IMR-90 (cell line): ENCODE results near the gene TCERG1L. TPM values are rescaled to one million over a fixed set of nuclear protein-coding genes. Genes with fewer than 3 reads are reported as not detected.

Source experiments
- ATAC-seq: fragments of 200-7000 bp; cut with Tn5 transposase; 2 replicates; pipeline ENCODE4 v1.9.1; 2020; ENCODE audit warnings: low read depth, mild to moderate bottlenecking, moderate library complexity
- BruUV-seq: library from RNA; stranded (reverse); fragments of 400-500 nt; replicated peaks from 2 replicates; lab custom pipeline; 2021; lab: Mats Ljungman, UMichigan
- CTCF ChIA-PET: fragments of 300-600 bp; formaldehyde crosslinking; extraction: SDS; loops from one replicate; lab custom pipeline; 2021; ENCODE audit warnings: antibody characterized with exemption; lab: Yijun Ruan, JAX
- POLR2A ChIA-PET: fragments of 300-600 bp; sonication (Branson Sonifier 250); formaldehyde crosslinking; loops from one replicate; lab custom pipeline; 2022; ENCODE audit warnings: antibody characterized with exemption; ENCODE audit not compliant: unreplicated experiment; lab: Charles Lee
- DNase-seq: peaks from one replicate; pipeline ENCODE4 v3.0.0; 2013
- H2AFZ ChIP-seq: replicated peaks from 2 replicates; pipeline ENCODE3; 2013; ENCODE audit warnings: low read length, mild to moderate bottlenecking; ENCODE audit not compliant: poor library complexity
- H2AK5ac ChIP-seq: 2 replicates; pipeline ENCODE4 v1.6.1; 2013; ENCODE audit warnings: low read depth, low read length, inconsistent platforms
- H2AK9ac ChIP-seq: replicated peaks from 2 replicates; pipeline ENCODE3; 2013; ENCODE audit warnings: mild to moderate bottlenecking, low read depth, low read length, moderate library complexity; ENCODE audit not compliant: poor library complexity
- H2BK120ac ChIP-seq: 2 replicates; pipeline ENCODE4 v1.6.1; 2013; ENCODE audit warnings: low read depth, low read length, inconsistent platforms
- H2BK15ac ChIP-seq: 3 replicates; pipeline ENCODE4 v1.6.1; 2013; ENCODE audit warnings: low read depth, low read length, inconsistent platforms
- H2BK20ac ChIP-seq: 2 replicates; pipeline ENCODE4 v1.6.1; 2013; ENCODE audit warnings: low read depth, mild to moderate bottlenecking, inconsistent platforms, low read length, moderate library complexity
- H2BK5ac ChIP-seq: 2 replicates; pipeline ENCODE4 v1.6.1; 2013; ENCODE audit warnings: mild to moderate bottlenecking, low read depth, low read length, inconsistent platforms; ENCODE audit not compliant: poor library complexity, severe bottlenecking
- H3K14ac ChIP-seq: replicated peaks from 2 replicates; pipeline ENCODE4 v1.6.1; 2013; ENCODE audit warnings: low read depth, low read length, inconsistent platforms
- H3K18ac ChIP-seq: 2 replicates; pipeline ENCODE4 v1.6.1; 2013; ENCODE audit warnings: low read depth, low read length, control low read depth
- H3K23ac ChIP-seq: 2 replicates; pipeline ENCODE4 v1.6.1; 2013; ENCODE audit warnings: low read depth, low read length, inconsistent platforms
- H3K27ac ChIP-seq: 2 replicates; pipeline ENCODE4 v1.5.1; 2013; ENCODE audit warnings: mild to moderate bottlenecking, control low read depth, low read length; ENCODE audit not compliant: insufficient read depth
- H3K27me3 ChIP-seq: 2 replicates; pipeline ENCODE4 v1.6.1; 2013; ENCODE audit warnings: low read length; ENCODE audit not compliant: control insufficient read depth, insufficient read depth
- H3K36me3 ChIP-seq: 2 replicates; pipeline ENCODE4 v1.6.1; 2013; ENCODE audit warnings: low read length, mixed read lengths; ENCODE audit not compliant: control insufficient read depth, insufficient read depth
- H3K4ac ChIP-seq: 2 replicates; pipeline ENCODE4 v1.6.1; 2013; ENCODE audit warnings: low read depth, low read length, inconsistent platforms
- H3K4me1 ChIP-seq: 2 replicates; pipeline ENCODE4 v1.6.1; 2013; ENCODE audit warnings: low read length, mixed read lengths; ENCODE audit not compliant: control insufficient read depth, insufficient read depth
- H3K4me2 ChIP-seq: 2 replicates; pipeline ENCODE4 v1.6.1; 2013; ENCODE audit warnings: low read depth, mild to moderate bottlenecking, control low read depth, low read length, moderate library complexity
- H3K4me3 ChIP-seq: 2 replicates; pipeline ENCODE4 v1.5.1; 2013; ENCODE audit warnings: low read depth, mild to moderate bottlenecking, control low read depth, low read length, moderate library complexity; ENCODE audit not compliant: insufficient read depth
- H3K56ac ChIP-seq: 2 replicates; pipeline ENCODE4 v1.6.1; 2013; ENCODE audit warnings: low read length, inconsistent platforms; ENCODE audit not compliant: insufficient read depth; ENCODE audit errors: extremely low read depth
- H3K79me1 ChIP-seq, 2 experiments: 2 replicates each; pipeline ENCODE4 v1.6.1; 2013; ENCODE audit warnings: low read length in 2 of 2, inconsistent platforms in 1 of 2, low read depth in 1 of 2
- H3K9ac ChIP-seq: 2 replicates; pipeline ENCODE4 v1.6.1; 2013; ENCODE audit warnings: low read depth, low read length, control low read depth
- H3K9me1 ChIP-seq: 2 replicates; pipeline ENCODE4 v1.6.1; 2013; ENCODE audit warnings: low read length, inconsistent platforms; ENCODE audit not compliant: insufficient read depth
- H3K9me3 ChIP-seq: 2 replicates; pipeline ENCODE4 v1.6.1; 2013; ENCODE audit warnings: low read length; ENCODE audit not compliant: control insufficient read depth, insufficient read depth
- H4K20me1 ChIP-seq: 2 replicates; pipeline ENCODE4 v1.6.1; 2013; ENCODE audit warnings: low read length, inconsistent platforms; ENCODE audit not compliant: insufficient read depth
- H4K5ac ChIP-seq: 2 replicates; pipeline ENCODE4 v1.6.1; 2013; ENCODE audit warnings: mild to moderate bottlenecking, low read depth, low read length, control low read depth
- H4K8ac ChIP-seq, 2 experiments: 2 replicates each; pipeline ENCODE4 v1.6.1; 2013; ENCODE audit warnings: low read depth in 2 of 2, low read length in 2 of 2, control low read depth in 1 of 2, inconsistent platforms in 1 of 2
- H4K91ac ChIP-seq: 2 replicates; pipeline ENCODE4 v1.6.1; 2013; ENCODE audit warnings: low read depth, low read length, inconsistent platforms; ENCODE audit not compliant: insufficient read depth
- BHLHE40 ChIP-seq: fragments of 150-350 bp; IDR thresholded peaks from 2 replicates; pipeline ENCODE4 v1.6.1; 2016; ENCODE audit warnings: mild to moderate bottlenecking, low read depth, low read length
- CEBPB ChIP-seq: IDR thresholded peaks from 2 replicates; pipeline ENCODE4 v1.6.1; 2012; ENCODE audit warnings: low read depth, low read length, improper control_type of control experiment
- CHD1 ChIP-seq: IDR thresholded peaks from 2 replicates; pipeline ENCODE4 v1.6.1; 2012; ENCODE audit warnings: low read depth, low read length, improper control_type of control experiment
- FOS ChIP-seq: fragments of 150-350 bp; IDR thresholded peaks from 2 replicates; pipeline ENCODE4 v1.6.1; 2016; ENCODE audit warnings: low read depth, low read length
- MAFK ChIP-seq: IDR thresholded peaks from 2 replicates; pipeline ENCODE4 v1.6.1; 2012; ENCODE audit warnings: low read depth, low read length, improper control_type of control experiment
- MAZ ChIP-seq: IDR thresholded peaks from 2 replicates; pipeline ENCODE4 v1.6.1; 2012; ENCODE audit warnings: low read depth, mild to moderate bottlenecking, low read length, improper control_type of control experiment, moderate library complexity, borderline replicate concordance
- MXI1 ChIP-seq: IDR thresholded peaks from 2 replicates; pipeline ENCODE4 v1.6.1; 2012; ENCODE audit warnings: low read depth, mild to moderate bottlenecking, low read length, moderate library complexity, borderline replicate concordance
- NFE2L2 ChIP-seq: fragments of 150-350 bp; IDR thresholded peaks from 2 replicates; pipeline ENCODE4 v1.6.1; 2016; ENCODE audit warnings: low read depth, mild to moderate bottlenecking, low read length
- POLR2A ChIP-seq: IDR thresholded peaks from 2 replicates; pipeline ENCODE4 v1.6.1; 2012; ENCODE audit warnings: mild to moderate bottlenecking, low read depth, low read length
- RAD21 ChIP-seq: IDR thresholded peaks from 2 replicates; pipeline ENCODE4 v1.6.1; 2012; ENCODE audit warnings: low read length, improper control_type of control experiment
- RCOR1 ChIP-seq: IDR thresholded peaks from 2 replicates; pipeline ENCODE4 v1.6.1; 2012; ENCODE audit warnings: mild to moderate bottlenecking, low read length, improper control_type of control experiment; ENCODE audit not compliant: insufficient replicate concordance
- RFX5 ChIP-seq: IDR thresholded peaks from 2 replicates; pipeline ENCODE4 v1.8.0; 2012; ENCODE audit warnings: low read depth, mild to moderate bottlenecking, low read length, moderate library complexity
- SMC3 ChIP-seq: fragments of 150-350 bp; IDR thresholded peaks from 2 replicates; pipeline ENCODE4 v1.6.1; 2016; ENCODE audit warnings: low read depth, mild to moderate bottlenecking, antibody characterized with exemption, low read length, moderate library complexity
- WGBS, 2 experiments: methylation state at CpG; one replicate each; pipeline versions ENCODE4 v1.1.5 to v1.1.7; 2013; ENCODE audit warnings: missing lambda C conversion rate in 2 of 2; ENCODE audit not compliant: insufficient read length in 1 of 2; ENCODE audit errors: extremely low coverage in 2 of 2; 5-methylcytosine and 5-hydroxymethylcytosine counted together
- dilution Hi-C: fragments of 300-500 bp; cut with HindIII; formaldehyde crosslinking; loops from one replicate; pipeline ENCODE4 v1.14.3; 2018; ENCODE audit warnings: low sequenced_read_pairs; ENCODE audit not compliant: unreplicated experiment
- in situ Hi-C: fragments of 300-500 bp; cut with MboI; formaldehyde crosslinking; loops from 3 replicates; pipeline ENCODE4 v1.14.3; 2019; ENCODE audit warnings: low sequenced_read_pairs, inconsistent platforms, mixed read lengths
- intact Hi-C: fragments of 100-400 bp; cut with micrococcal nuclease; formaldehyde crosslinking; loops from 2 replicates; pipeline ENCODE4 v1.10.0; 2022
- polyA plus RNA-seq, 3 experiments: library from polyadenylated mRNA; depleted of rRNA; stranded (reverse); fragments of >200 nt; gene quantifications; 2 replicates each; pipeline ENCODE4 v1.2.3, GENCODE V29; 2012; ENCODE audit warnings: low replicate concordance in 1 of 3
- total RNA-seq: library from RNA; depleted of rRNA; stranded (reverse); fragments of >200 nt; gene quantifications from 2 replicates; pipeline ENCODE4 v1.2.3, GENCODE V29; 2012
- TF ChIP-seq, protein P1 (sequence below): fragments of 150-350 bp; IDR thresholded peaks from 2 replicates; pipeline ENCODE4 v1.6.1; 2016; ENCODE audit warnings: low read depth, mild to moderate bottlenecking, low read length, moderate library complexity, borderline replicate concordance
- TF ChIP-seq, protein P2 (sequence below): fragments of 150-350 bp; IDR thresholded peaks from 2 replicates; pipeline ENCODE4 v1.6.1; 2017; ENCODE audit warnings: mild to moderate bottlenecking, antibody characterized with exemption, low read length, low read depth
- TF ChIP-seq, protein P3 (sequence below): conservative IDR thresholded peaks from 2 replicates; pipeline ENCODE4 v1.5.1; 2012; ENCODE audit warnings: mild to moderate bottlenecking, low read depth, low read length, improper control_type of control experiment

The TCERG1L gene
- total and polyA plus RNA-seq, 2 of the 4 experiments (the other 2 are of a cell fraction) = not detected

DNA sequence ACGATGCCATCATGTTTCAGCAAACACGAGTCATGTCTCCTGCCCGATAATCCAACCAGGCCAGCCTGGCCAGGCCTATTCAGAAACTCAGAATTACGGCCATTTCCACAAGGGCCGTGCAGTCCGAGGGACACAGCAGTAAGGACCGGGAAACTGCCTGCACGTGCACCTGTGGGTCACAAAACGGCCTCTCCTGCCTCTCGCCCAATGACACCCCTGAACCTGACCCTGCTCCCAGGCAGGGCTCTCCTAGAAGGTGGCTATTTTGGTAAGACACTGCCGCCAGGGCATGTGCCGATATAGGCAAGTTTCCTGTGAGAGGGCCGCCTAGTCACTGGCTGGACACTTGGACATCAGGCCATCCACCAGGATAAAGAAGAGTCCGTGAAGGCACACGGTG lies 196.7 kb downstream of the TCERG1L start:
- no TSS peak for BruUV-seq

More for the DNA sequence above, 196.7 kb downstream of the TCERG1L start:
- ATAC-seq (no peak), DNase-seq (no peak)
- TF ChIP-seq, protein P1, sequence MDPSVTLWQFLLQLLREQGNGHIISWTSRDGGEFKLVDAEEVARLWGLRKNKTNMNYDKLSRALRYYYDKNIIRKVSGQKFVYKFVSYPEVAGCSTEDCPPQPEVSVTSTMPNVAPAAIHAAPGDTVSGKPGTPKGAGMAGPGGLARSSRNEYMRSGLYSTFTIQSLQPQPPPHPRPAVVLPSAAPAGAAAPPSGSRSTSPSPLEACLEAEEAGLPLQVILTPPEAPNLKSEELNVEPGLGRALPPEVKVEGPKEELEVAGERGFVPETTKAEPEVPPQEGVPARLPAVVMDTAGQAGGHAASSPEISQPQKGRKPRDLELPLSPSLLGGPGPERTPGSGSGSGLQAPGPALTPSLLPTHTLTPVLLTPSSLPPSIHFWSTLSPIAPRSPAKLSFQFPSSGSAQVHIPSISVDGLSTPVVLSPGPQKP = no peak
- TF ChIP-seq NFE2L2 (no peak), RAD21 (no peak), RFX5 (no peak), SMC3 (no peak), RCOR1 (no peak), POLR2A (no peak), MXI1 (no peak), FOS (no peak), CEBPB (no peak), BHLHE40 (no peak), MAFK (no peak), CHD1 (no peak), MAZ (no peak)
- TF ChIP-seq, protein P2, sequence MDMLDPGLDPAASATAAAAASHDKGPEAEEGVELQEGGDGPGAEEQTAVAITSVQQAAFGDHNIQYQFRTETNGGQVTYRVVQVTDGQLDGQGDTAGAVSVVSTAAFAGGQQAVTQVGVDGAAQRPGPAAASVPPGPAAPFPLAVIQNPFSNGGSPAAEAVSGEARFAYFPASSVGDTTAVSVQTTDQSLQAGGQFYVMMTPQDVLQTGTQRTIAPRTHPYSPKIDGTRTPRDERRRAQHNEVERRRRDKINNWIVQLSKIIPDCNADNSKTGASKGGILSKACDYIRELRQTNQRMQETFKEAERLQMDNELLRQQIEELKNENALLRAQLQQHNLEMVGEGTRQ = no peak
- TF ChIP-seq, protein P3, sequence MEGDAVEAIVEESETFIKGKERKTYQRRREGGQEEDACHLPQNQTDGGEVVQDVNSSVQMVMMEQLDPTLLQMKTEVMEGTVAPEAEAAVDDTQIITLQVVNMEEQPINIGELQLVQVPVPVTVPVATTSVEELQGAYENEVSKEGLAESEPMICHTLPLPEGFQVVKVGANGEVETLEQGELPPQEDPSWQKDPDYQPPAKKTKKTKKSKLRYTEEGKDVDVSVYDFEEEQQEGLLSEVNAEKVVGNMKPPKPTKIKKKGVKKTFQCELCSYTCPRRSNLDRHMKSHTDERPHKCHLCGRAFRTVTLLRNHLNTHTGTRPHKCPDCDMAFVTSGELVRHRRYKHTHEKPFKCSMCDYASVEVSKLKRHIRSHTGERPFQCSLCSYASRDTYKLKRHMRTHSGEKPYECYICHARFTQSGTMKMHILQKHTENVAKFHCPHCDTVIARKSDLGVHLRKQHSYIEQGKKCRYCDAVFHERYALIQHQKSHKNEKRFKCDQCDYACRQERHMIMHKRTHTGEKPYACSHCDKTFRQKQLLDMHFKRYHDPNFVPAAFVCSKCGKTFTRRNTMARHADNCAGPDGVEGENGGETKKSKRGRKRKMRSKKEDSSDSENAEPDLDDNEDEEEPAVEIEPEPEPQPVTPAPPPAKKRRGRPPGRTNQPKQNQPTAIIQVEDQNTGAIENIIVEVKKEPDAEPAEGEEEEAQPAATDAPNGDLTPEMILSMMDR = no peak
- CTCF ChIA-PET = no interaction called here
- Histone ChIP-seq H3K27me3 (no peaks in the 10 kb centered on the region), H3K4me3 (no peak overlapping the region), H3K4me1 (no peaks in the 10 kb centered on the region), H3K27ac (no peak overlapping the region), H2AFZ (no peak overlapping the region), H4K8ac (no peak overlapping the region), H2BK5ac (no peak overlapping the region), H3K79me1 (no peaks in the 10 kb centered on the region), H3K18ac (no peak overlapping the region), H3K9me3 (peaks cover 43% of the 10 kb centered on the region), H3K36me3 (no peaks in the 10 kb centered on the region), H2BK20ac (no peak overlapping the region), H2BK120ac (no peak overlapping the region), H3K4me2 (no peak overlapping the region), H3K9ac (no peak overlapping the region), H4K5ac (no peak overlapping the region), H3K56ac (no peak overlapping the region), H2AK9ac (no peak overlapping the region), H3K14ac (no peak overlapping the region), H3K23ac (no peak overlapping the region), H4K20me1 (no peaks in the 10 kb centered on the region), H3K4ac (no peak overlapping the region), H2AK5ac (no peak overlapping the region), H2BK15ac (no peak overlapping the region), H4K91ac (no peak overlapping the region), H3K9me1 (no peaks in the 10 kb centered on the region)
- 62% methylated on average over 6 of the region's 15 CpGs; no CpG with 5 or more reads in 1 of the 2 experiments for WGBS, 2 experiments
- in situ Hi-C loops = no loop called here
- intact Hi-C loops = no loop called here
- dilution Hi-C loops = no loop called here
- POLR2A ChIA-PET = no interaction called here
